Measurements from ENCODE around the gene CD4.

DNA sequence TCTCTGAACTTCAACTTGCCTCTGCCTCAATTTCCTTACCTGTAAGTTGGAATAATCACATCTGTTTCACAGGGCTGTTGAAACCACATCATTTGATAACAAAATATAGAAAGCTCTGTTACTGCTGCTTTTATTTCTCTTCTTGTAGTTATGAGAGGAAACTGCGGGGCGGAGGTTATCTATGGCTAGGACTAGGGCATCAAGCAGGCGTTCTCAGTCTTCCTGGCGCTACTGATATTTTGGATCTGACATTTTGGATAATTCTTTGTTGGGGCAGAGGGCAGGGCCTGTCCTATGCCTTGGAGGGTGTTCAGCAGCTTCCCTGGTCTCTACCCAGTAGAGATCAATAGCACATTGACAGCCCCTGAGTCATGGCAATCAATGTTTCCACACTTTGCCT lies 42.8 kb downstream of the CD4 start:
- TF ChIP-seq, protein P1, sequence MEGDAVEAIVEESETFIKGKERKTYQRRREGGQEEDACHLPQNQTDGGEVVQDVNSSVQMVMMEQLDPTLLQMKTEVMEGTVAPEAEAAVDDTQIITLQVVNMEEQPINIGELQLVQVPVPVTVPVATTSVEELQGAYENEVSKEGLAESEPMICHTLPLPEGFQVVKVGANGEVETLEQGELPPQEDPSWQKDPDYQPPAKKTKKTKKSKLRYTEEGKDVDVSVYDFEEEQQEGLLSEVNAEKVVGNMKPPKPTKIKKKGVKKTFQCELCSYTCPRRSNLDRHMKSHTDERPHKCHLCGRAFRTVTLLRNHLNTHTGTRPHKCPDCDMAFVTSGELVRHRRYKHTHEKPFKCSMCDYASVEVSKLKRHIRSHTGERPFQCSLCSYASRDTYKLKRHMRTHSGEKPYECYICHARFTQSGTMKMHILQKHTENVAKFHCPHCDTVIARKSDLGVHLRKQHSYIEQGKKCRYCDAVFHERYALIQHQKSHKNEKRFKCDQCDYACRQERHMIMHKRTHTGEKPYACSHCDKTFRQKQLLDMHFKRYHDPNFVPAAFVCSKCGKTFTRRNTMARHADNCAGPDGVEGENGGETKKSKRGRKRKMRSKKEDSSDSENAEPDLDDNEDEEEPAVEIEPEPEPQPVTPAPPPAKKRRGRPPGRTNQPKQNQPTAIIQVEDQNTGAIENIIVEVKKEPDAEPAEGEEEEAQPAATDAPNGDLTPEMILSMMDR (IDR thresholded peaks at IDR 0.05): no peak
- TF ChIP-seq POLR2A (IDR thresholded peaks at IDR 0.05): no peak

Data from lower leg skin (tissue), 3 donors.